H9 (cell line): ENCODE measurements around the gene CFAP54. TPM values are rescaled to one million over a fixed set of nuclear protein-coding genes. Genes with fewer than 3 reads are reported as not detected.

Experiments
- DNase-seq: peaks from one replicate; pipeline ENCODE4 v3.0.0-alpha.2; 2017
- H2AFZ ChIP-seq: one replicate; pipeline ENCODE4 v1.6.1; 2013; ENCODE audit warnings: mild to moderate bottlenecking, low read length, control low read depth, moderate library complexity
- H2AK5ac ChIP-seq: 2 replicates; pipeline ENCODE4 v1.6.1; 2013; ENCODE audit warnings: low read length, control low read depth, mixed read lengths; ENCODE audit not compliant: insufficient read length
- H2BK120ac ChIP-seq: one replicate; pipeline ENCODE4 v1.6.1; 2013; ENCODE audit warnings: low read depth, mild to moderate bottlenecking, low read length, control low read depth, inconsistent platforms; ENCODE audit not compliant: poor library complexity, severe bottlenecking
- H2BK12ac ChIP-seq: 2 replicates; pipeline ENCODE4 v1.6.1; 2013; ENCODE audit warnings: low read length, control low read depth, mixed read lengths, low read depth; ENCODE audit not compliant: insufficient read length
- H2BK15ac ChIP-seq: 2 replicates; pipeline ENCODE4 v1.6.1; 2013; ENCODE audit warnings: low read depth, low read length, control low read depth
- H2BK20ac ChIP-seq: one replicate; pipeline ENCODE4 v1.6.1; 2013; ENCODE audit warnings: low read depth, mild to moderate bottlenecking, low read length, control low read depth, inconsistent platforms; ENCODE audit not compliant: poor library complexity, severe bottlenecking
- H2BK5ac ChIP-seq: 2 replicates; pipeline ENCODE4 v1.6.1; 2013; ENCODE audit warnings: low read length, control low read depth, mixed read lengths; ENCODE audit not compliant: insufficient read length
- H3K14ac ChIP-seq: 2 replicates; pipeline ENCODE4 v1.6.1; 2013; ENCODE audit warnings: low read length, control low read depth; ENCODE audit not compliant: insufficient read depth
- H3K18ac ChIP-seq: 2 replicates; pipeline ENCODE4 v1.6.1; 2013; ENCODE audit warnings: low read depth, mild to moderate bottlenecking, mixed read lengths, low read length, control low read depth; ENCODE audit not compliant: insufficient read length
- H3K23ac ChIP-seq: 2 replicates; pipeline ENCODE4 v1.6.1; 2013; ENCODE audit warnings: low read length, control low read depth, mixed read lengths, low read depth; ENCODE audit not compliant: insufficient read length
- H3K23me2 ChIP-seq: 2 replicates; pipeline ENCODE4 v1.6.1; 2013; ENCODE audit warnings: low read depth, mild to moderate bottlenecking, mixed read lengths, low read length, control low read depth; ENCODE audit not compliant: insufficient read length, poor library complexity, severe bottlenecking
- H3K27ac ChIP-seq: 2 replicates; pipeline ENCODE4 v1.5.1; 2013; ENCODE audit warnings: low read length, control low read depth, mixed read lengths, low read depth; ENCODE audit not compliant: insufficient read length
- H3K27me3 ChIP-seq: 2 replicates; pipeline ENCODE4 v1.6.1; 2013; ENCODE audit warnings: low read length, control low read depth, inconsistent platforms; ENCODE audit not compliant: insufficient read depth
- H3K4ac ChIP-seq: 2 replicates; pipeline ENCODE4 v1.6.1; 2013; ENCODE audit warnings: low read depth, mild to moderate bottlenecking, control low read depth, inconsistent platforms, low read length, moderate library complexity
- H3K4me1 ChIP-seq: 2 replicates; pipeline ENCODE4 v1.6.1; 2013; ENCODE audit warnings: low read length, control low read depth, inconsistent platforms; ENCODE audit not compliant: insufficient read depth
- H3K4me2 ChIP-seq: 2 replicates; pipeline ENCODE4 v1.6.1; 2013; ENCODE audit warnings: low read length, control low read depth, mixed read lengths; ENCODE audit not compliant: insufficient read length, insufficient read depth
- H3K56ac ChIP-seq: 2 replicates; pipeline ENCODE4 v1.6.1; 2013; ENCODE audit warnings: low read depth, mild to moderate bottlenecking, mixed read lengths, low read length, control low read depth; ENCODE audit not compliant: insufficient read length
- H3K79me1 ChIP-seq: 2 replicates; pipeline ENCODE4 v1.6.1; 2013; ENCODE audit warnings: low read depth, mild to moderate bottlenecking, moderate library complexity, low read length, control low read depth, inconsistent platforms; ENCODE audit not compliant: insufficient read depth, poor library complexity, severe bottlenecking
- H3K79me2 ChIP-seq: 2 replicates; pipeline ENCODE4 v1.6.1; 2013; ENCODE audit warnings: low read length, control low read depth, inconsistent platforms; ENCODE audit not compliant: insufficient read depth
- H3K9ac ChIP-seq: 2 replicates; pipeline ENCODE4 v1.6.1; 2013; ENCODE audit warnings: low read length, control low read depth, mixed read lengths; ENCODE audit not compliant: insufficient read length; ENCODE audit errors: extremely low read depth
- H3K9me3 ChIP-seq: one replicate; pipeline ENCODE4 v1.6.1; 2013; ENCODE audit warnings: low read depth, low read length, inconsistent platforms; ENCODE audit not compliant: control insufficient read depth
- H3T11ph ChIP-seq: one replicate; pipeline ENCODE4 v1.6.1; 2013; ENCODE audit warnings: mild to moderate bottlenecking, low read length, control low read depth, inconsistent platforms
- H4K20me1 ChIP-seq: one replicate; pipeline ENCODE4 v1.6.1; 2013; ENCODE audit not compliant: control insufficient read depth, insufficient read length, insufficient read depth
- H4K5ac ChIP-seq: 2 replicates; pipeline ENCODE4 v1.6.1; 2013; ENCODE audit warnings: low read depth, mild to moderate bottlenecking, mixed read lengths, low read length, control low read depth; ENCODE audit not compliant: insufficient read length
- H4K8ac ChIP-seq: replicated peaks from 2 replicates; pipeline ENCODE4 v1.6.1; 2013; ENCODE audit warnings: low read length, control low read depth, mixed read lengths, low read depth; ENCODE audit not compliant: insufficient read length
- H4K91ac ChIP-seq: 2 replicates; pipeline ENCODE4 v1.6.1; 2013; ENCODE audit warnings: low read depth, mild to moderate bottlenecking, moderate library complexity, mixed read lengths, low read length, control low read depth; ENCODE audit not compliant: insufficient read length
- H3K27ac Mint-ChIP-seq, 3 experiments: 2 replicates in 2 of 3; 3 replicates in 1 of 3; pipeline ENCODE4 v1.8.0; 2020 to 2021; ENCODE audit warnings: mixed read lengths in 3 of 3, mild to moderate bottlenecking in 1 of 3, moderate library complexity in 1 of 3
- H3K27me3 Mint-ChIP-seq: 2 replicates; pipeline ENCODE4 v1.8.0; 2021; ENCODE audit warnings: low read depth, mild to moderate bottlenecking, moderate library complexity, mixed read lengths
- H3K36me3 Mint-ChIP-seq, 3 experiments: 2 replicates in 2 of 3; 3 replicates in 1 of 3; pipeline ENCODE4 v1.8.0; 2020 to 2021; ENCODE audit warnings: low read depth in 3 of 3, mixed read lengths in 3 of 3; ENCODE audit not compliant: insufficient read depth in 1 of 3
- H3K4me1 Mint-ChIP-seq, 2 experiments: 2 replicates each; pipeline ENCODE4 v1.8.0; 2020; ENCODE audit warnings: mixed read lengths in 2 of 2
- H3K4me3 Mint-ChIP-seq, 2 experiments: 2 replicates in 1 of 2; 3 replicates in 1 of 2; pipeline ENCODE4 v1.8.0; 2020 to 2021; ENCODE audit warnings: mild to moderate bottlenecking in 2 of 2, mixed read lengths in 2 of 2, moderate library complexity in 1 of 2
- H3K9me3 Mint-ChIP-seq, 2 experiments: 2 replicates in 1 of 2; 3 replicates in 1 of 2; pipeline ENCODE4 v1.8.0; 2020; ENCODE audit warnings: mild to moderate bottlenecking in 2 of 2, mixed read lengths in 2 of 2, moderate library complexity in 1 of 2
- CTCF ChIP-seq: fragments of 200-600 bp; sonication (generic); conservative IDR thresholded peaks from 3 replicates; pipeline ENCODE4 v1.8.0; 2021; ENCODE audit warnings: antibody characterized with exemption, mild to moderate bottlenecking
- total RNA-seq: library from RNA; stranded (reverse); gene quantifications from 2 replicates; pipeline ENCODE4 v1.2.1, GENCODE V29; 2021

Gene CFAP54
- total RNA-seq, 1 experiment from 2014 or later, result 0.24 TPM

GRCh38 chr12:96502477-96502876 is 13.1 kb downstream of the CFAP54 start:
- no peaks in the 10 kb centered on the region; the same call in 1 of the 2 replicates for H3K27me3 Mint-ChIP-seq
- Histone ChIP-seq H3K4me1 (no peaks in the 10 kb centered on the region), H3K4me2 (no peak overlapping the region), H2BK20ac (no peak overlapping the region), H3K4ac (no peak overlapping the region), H3K18ac (no peak overlapping the region), H4K20me1 (no peaks in the 10 kb centered on the region), H3K9ac (no peak overlapping the region), H3K14ac (no peak overlapping the region), H2BK12ac (no peak overlapping the region), H3K27ac (no peak overlapping the region), H2BK120ac (no peak overlapping the region), H3T11ph (no peak overlapping the region), H3K27me3 (no peaks in the 10 kb centered on the region), H3K79me2 (no peaks in the 10 kb centered on the region), H2BK5ac (no peak overlapping the region), H3K23ac (no peak overlapping the region), H2BK15ac (no peak overlapping the region), H4K91ac (no peak overlapping the region), H4K5ac (no peak overlapping the region), H3K79me1 (no peaks in the 10 kb centered on the region), H3K9me3 (no peaks in the 10 kb centered on the region), H3K23me2 (no peaks in the 10 kb centered on the region), H2AFZ (no peak overlapping the region), H2AK5ac (no peak overlapping the region), H4K8ac (no peak overlapping the region), H3K56ac (no peak overlapping the region)
- H3K36me3 Mint-ChIP-seq, result no peaks in the 10 kb centered on the region; a peak in 1 of 7 replicates
- no peak for TF ChIP-seq CTCF
- no peaks in the 10 kb centered on the region for H3K9me3 Mint-ChIP-seq
- peaks cover 7 to 8% of the 10 kb centered on the region in 2 experiments for H3K4me1 Mint-ChIP-seq
- no peak overlapping the region for H3K27ac Mint-ChIP-seq
- no peak for DNase-seq
- H3K4me3 Mint-ChIP-seq, result no peak overlapping the region
